PFSK-1 (cell line): ENCODE data around the gene HSPB1.

Experiments used
- FOXP2 ChIP-seq: optimal IDR thresholded peaks from 2 replicates; pipeline ENCODE3; 2011; ENCODE audit warnings: borderline replicate concordance, control low read depth, inconsistent platforms; ENCODE audit not compliant: insufficient read depth; ENCODE audit errors: extremely low read length, extremely low read depth
- POLR2AphosphoS5 ChIP-seq: IDR thresholded peaks from 2 replicates; pipeline ENCODE4 v1.6.1; 2012; ENCODE audit warnings: low read depth, mild to moderate bottlenecking, control low read depth, low read length, moderate library complexity
- REST ChIP-seq, 2 experiments: IDR thresholded peaks; 2 replicates each; pipeline versions ENCODE4 v1.6.1 to v1.8.0; 2011 to 2012; ENCODE audit warnings: low read depth in 2 of 2, low read length in 2 of 2, control low read depth in 1 of 2, inconsistent platforms in 1 of 2, mild to moderate bottlenecking in 1 of 2, moderate library complexity in 1 of 2; ENCODE audit not compliant: insufficient read depth in 1 of 2
- SIN3A ChIP-seq: IDR thresholded peaks from 2 replicates; pipeline ENCODE4 v1.6.1; 2012; ENCODE audit warnings: mild to moderate bottlenecking, low read length, moderate library complexity, borderline replicate concordance; ENCODE audit not compliant: insufficient read depth
- TAF1 ChIP-seq: IDR thresholded peaks from 2 replicates; pipeline ENCODE4 v1.6.1; 2012; ENCODE audit warnings: low read length, control low read depth, borderline replicate concordance; ENCODE audit not compliant: insufficient read depth

HSPB1 gene

GRCh38 chr7:76285604-76286374 is 16.7 kb upstream of the HSPB1 start:
- no peak for TF ChIP-seq SIN3A

GRCh38 chr7:76286842-76287403 is 15.6 kb upstream of the HSPB1 start:
- TF ChIP-seq REST (IDR thresholded peaks at IDR 0.05; ENCODE audit: insufficient read depth in 1 of 2, low read depth in 2 of 2, low read length in 2 of 2): no peak
- TF ChIP-seq SIN3A: no peak

GRCh38 chr7:76291351-76292212 is 10.9 kb upstream of the HSPB1 start:
- TF ChIP-seq REST (IDR thresholded peaks at IDR 0.05; ENCODE audit: insufficient read depth in 1 of 2, low read depth in 2 of 2, low read length in 2 of 2) (no peak), SIN3A (no peak), FOXP2 (peak; percentile 54), POLR2AphosphoS5 (0 out of 2 replicates have a peak, but pooled peaks have one; percentile 42), TAF1 (no peak)

- TF ChIP-seq POLR2AphosphoS5: 0 out of 2 replicates have a peak, but pooled peaks have one; percentile 1
- peak; percentile 47; the same call in 1 of the 2 replicates for TF ChIP-seq TAF1
- no peak for TF ChIP-seq FOXP2
- TF ChIP-seq SIN3A: no peak; the same call in 1 of the 2 replicates
- TF ChIP-seq REST (IDR thresholded peaks at IDR 0.05; ENCODE audit: insufficient read depth in 1 of 2, low read depth in 2 of 2, low read length in 2 of 2): peak in 1 of 2 experiments; percentile 59; a peak in 1 of 4 replicates
These were observed 10.3 kb upstream of the HSPB1 start for GRCh38 chr7:76292213-76292573.

GRCh38 chr7:76293407-76293901 is 9.0 kb upstream of the HSPB1 start:
- TF ChIP-seq POLR2AphosphoS5: no peak
- TF ChIP-seq REST (IDR thresholded peaks at IDR 0.05; ENCODE audit: insufficient read depth in 1 of 2, low read depth in 2 of 2, low read length in 2 of 2): no peak
- no peak for TF ChIP-seq TAF1
- TF ChIP-seq SIN3A: no peak
